Measurements from ENCODE around the gene MOXD1. TPM values are rescaled to one million over a fixed set of nuclear protein-coding genes. Genes with fewer than 3 reads are reported as not detected.

Gene MOXD1
- total RNA-seq, 4 donors from 2014 or later = 1.3 to 2.7 (median 2.0) TPM

- ATAC-seq (ENCODE audit: low FRiP score) (no peak), DNase-seq (ENCODE audit: low spot score) (no peak)
- TF ChIP-seq CTCF (IDR thresholded peaks at IDR 0.05) = no peak
Measured at GRCh38 chr6:132391391-132392269, 9.6 kb downstream of the MOXD1 start.

- TF ChIP-seq CTCF (IDR thresholded peaks at IDR 0.05) = no peak
- no peak for ATAC-seq (ENCODE audit: low FRiP score)
Measured at GRCh38 chr6:132390451-132390850, 10.8 kb downstream of the MOXD1 start.

GRCh38 chr6:132390017-132390416, 11.3 kb downstream of the MOXD1 start:
- no peak for ATAC-seq (ENCODE audit: low FRiP score)
- TF ChIP-seq CTCF (IDR thresholded peaks at IDR 0.05) = no peak
- no peak for DNase-seq (ENCODE audit: low spot score)

More at GRCh38 chr6:132390451-132390850, 10.8 kb downstream of the MOXD1 start:
- no peak for DNase-seq (ENCODE audit: low spot score)

GRCh38 chr6:132388291-132388690, 13.0 kb downstream of the MOXD1 start:
- DNase-seq (ENCODE audit: low spot score) = no peak
- ATAC-seq (ENCODE audit: low FRiP score) = no peak
- no peak for TF ChIP-seq CTCF (IDR thresholded peaks at IDR 0.05)

- ATAC-seq (ENCODE audit: low FRiP score) = no peak
- DNase-seq (ENCODE audit: low spot score) = no peak
- no peak for TF ChIP-seq CTCF (IDR thresholded peaks at IDR 0.05)
Measured at GRCh38 chr6:132382630-132383175, 18.6 kb downstream of the MOXD1 start.

- ATAC-seq (ENCODE audit: low FRiP score) = no peak
- no peak for TF ChIP-seq CTCF (IDR thresholded peaks at IDR 0.05)
- no peak for DNase-seq (ENCODE audit: low spot score)
Measured at GRCh38 chr6:132381381-132381780, 19.9 kb downstream of the MOXD1 start.
